GM10266 (cell line): Measurements from ENCODE around the gene SLC24A4.

Experiments used
- DNase-seq: peaks from one replicate; pipeline ENCODE4 v3.0.0; 2012; ENCODE audit errors: extremely low spot score
- CTCF ChIP-seq: IDR thresholded peaks from 2 replicates; pipeline ENCODE4 v1.5.1; 2012; ENCODE audit warnings: mild to moderate bottlenecking, low read depth; ENCODE audit not compliant: control insufficient read depth, insufficient read depth; ENCODE audit errors: missing control alignments

Gene SLC24A4

DNA sequence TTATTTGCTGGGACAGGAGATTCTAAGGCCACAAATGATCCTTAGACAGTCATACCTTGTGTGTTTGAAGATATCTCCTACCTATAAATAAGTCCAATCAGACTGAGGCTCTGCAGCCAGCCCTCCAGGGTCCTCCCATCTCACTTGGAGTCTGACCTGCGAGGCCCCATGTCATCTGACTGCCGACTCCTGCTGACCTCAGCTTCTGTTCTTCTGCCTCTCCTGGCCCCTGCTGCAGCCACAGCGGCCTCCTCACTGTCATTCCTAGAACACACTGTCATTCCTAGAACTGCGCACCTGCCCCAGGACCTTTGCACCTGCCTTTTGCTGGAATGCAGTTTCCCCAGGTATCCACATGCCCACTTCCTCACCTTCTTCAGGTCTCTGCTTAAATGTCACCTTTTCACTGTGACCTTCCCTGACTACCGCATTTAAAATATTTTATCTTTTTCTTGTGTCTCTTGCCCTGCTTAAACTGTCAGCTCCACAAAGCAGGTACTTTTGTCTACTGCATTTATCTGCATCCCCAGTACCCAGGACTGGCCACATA lies 134.1 kb downstream of the SLC24A4 start:
- TF ChIP-seq CTCF, result no peak
- no peak for DNase-seq

DNA sequence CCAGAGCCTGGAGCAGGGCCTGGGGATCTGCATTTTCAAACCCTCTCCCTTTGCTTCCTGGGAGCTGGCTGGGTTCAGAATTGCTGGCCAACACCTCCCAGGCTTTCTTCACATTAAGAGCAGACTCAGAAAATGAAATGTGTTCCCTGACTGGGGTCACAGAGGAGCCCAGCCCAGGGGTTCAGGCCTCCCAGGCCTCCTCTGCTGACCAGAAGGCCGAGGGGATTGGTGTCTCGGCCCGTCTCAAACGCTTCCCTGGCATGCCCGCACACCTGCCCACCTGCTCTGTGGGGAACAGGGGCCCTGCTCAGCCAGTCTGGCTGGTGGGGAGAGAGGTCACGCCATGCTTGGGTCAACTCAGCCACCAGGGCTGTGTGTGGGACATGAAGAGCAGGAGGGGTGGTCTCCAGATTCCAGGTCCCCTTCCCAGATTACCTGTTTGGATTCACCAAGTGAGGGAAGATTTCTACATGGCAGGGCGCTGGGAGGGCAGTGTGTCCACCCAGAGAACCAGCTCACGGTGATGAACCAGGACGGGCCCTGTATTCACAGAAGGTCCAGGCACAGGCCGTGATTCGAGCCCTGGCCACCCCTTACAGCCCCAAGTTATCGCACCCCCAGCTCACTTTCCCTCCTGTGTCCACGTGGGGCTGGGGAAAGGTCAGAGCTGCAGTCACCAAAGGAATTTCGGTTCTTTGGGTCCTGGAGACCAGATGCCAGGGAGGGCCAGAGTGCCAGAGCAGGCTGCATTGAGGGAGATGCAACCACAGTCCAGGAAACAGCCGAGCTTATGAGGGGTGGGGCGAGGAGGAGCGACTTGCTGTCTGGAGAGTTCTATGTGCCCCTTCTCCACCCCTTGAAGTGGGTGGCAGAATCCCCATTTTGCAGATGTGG lies 135.4 kb downstream of the SLC24A4 start:
- TF ChIP-seq CTCF, result no peak
- DNase-seq, result no peak

DNA sequence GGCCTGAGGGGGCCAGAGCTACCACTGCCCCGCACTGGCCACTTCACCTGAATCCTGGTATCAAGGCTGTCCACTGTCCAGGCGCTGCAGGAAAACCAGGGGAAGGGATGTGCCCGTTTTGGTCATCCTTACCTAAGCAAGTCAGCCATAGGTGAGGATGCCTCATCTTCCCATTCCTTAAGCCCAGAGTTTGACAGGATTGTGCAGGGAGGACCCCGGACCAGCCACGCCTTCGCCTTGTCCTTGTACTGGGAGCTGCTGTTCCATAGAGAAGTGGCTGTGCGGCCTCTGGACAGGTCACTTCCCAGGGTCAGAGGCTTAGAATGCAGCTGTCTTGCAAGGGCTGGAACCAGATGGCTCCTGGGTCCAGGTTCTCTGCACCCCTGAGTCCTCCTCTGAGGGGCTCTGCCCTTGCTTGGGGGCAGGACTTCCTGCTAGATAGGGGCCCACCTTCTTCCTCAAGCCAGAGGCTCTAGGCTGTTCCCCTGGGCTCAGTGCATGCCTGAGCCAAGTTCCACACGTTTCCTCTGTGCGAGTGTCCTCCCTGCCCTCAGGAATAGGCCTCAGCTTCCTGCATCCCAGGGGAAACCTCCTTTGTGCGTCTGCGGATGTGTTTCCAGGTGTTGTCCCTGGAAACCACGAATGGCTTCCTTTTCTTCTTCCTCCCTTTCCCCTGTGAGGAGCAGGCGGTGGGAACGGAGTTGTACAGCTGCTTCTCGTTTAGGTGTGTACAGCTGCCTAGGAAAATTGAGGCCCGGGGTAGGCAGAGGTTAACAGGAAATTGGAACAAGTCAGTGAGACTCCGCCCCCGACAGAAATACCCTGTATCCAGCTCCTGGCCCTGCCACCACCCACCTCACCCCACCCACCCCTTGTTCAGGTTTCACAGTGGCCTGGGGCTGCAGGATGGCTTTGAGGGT lies 136.3 kb downstream of the SLC24A4 start:
- no peak for DNase-seq
- TF ChIP-seq CTCF, result no peak

DNA sequence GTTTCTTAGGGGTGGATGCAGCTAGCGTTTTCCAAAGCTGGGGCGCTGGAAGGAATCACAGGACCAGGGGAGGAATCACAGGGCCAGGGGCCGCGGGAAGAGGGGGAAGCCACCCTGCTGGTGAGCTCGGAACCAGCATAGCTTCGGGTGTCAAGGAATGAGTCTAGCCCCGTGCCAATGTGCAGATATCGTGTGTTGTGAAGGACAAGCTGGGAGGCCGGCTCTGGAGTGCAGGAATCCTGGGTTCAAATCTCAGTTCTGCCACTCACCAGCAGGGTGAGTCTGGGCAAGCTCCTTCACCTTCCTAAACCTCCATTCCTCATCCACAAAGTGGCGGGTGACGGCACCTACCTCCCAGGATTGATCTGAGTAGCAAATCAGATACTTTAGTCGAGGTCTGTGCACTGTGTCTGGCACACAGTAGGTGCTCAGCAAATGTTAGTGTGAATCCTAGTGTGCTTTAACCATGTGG lies 137.0 kb downstream of the SLC24A4 start:
- TF ChIP-seq CTCF, result no peak
- no peak for DNase-seq

DNA sequence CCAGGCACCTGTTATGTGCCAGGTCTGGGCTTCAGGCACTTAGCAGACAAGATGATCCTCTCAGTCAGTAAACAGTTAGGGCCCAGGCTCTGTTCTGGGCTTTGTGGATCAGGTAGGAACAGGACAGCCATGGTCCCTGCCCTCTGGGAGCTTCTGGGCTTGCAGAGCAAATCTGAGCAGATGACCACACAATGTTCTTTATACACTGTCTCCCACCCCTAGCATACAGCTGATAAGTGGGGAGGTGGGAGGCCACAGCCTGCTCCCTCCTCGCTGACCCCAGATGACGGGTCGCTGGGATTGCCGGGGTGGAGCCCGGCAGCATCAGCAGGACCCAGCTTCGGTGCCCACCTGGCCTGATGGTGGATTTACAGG lies 137.6 kb downstream of the SLC24A4 start:
- no peak for TF ChIP-seq CTCF
- no peak for DNase-seq

DNA sequence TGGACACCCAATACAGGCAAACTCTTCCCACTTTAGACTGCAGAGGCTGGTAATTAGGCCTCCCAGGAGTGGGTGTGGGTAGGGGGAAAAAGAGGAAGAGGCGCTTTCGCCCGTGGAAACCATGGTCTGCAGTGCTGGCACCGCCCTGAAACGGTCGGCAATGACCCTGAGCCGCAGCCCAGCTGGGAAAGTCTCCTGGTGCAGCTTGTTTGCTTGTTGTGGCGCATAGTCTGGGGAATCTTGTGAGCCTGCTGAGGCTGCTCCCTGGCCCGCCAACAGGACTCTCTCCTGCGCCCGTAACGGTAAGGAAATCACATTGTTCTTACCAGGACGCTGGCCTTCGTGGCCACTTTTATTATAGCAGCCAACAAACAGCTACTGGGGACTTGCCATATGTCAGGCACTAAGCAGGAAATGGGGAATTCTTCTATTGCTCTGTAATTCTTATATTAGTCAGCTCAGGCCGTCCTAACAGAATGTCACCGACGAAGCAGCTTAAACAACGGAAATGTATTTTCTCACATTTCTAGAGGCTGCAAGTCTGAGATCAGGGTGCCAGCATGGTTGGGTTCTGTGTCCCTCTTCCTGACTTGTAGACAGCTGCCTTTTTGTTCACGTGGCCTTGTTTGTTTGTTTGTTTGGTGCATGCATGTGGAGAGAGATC lies 138.1 kb downstream of the SLC24A4 start:
- DNase-seq, result peak; percentile 52

More for the DNA sequence above, 138.1 kb downstream of the SLC24A4 start:
- no peak for TF ChIP-seq CTCF
